Measurements from ENCODE around the gene L1CAM.

The L1CAM gene

DNA sequence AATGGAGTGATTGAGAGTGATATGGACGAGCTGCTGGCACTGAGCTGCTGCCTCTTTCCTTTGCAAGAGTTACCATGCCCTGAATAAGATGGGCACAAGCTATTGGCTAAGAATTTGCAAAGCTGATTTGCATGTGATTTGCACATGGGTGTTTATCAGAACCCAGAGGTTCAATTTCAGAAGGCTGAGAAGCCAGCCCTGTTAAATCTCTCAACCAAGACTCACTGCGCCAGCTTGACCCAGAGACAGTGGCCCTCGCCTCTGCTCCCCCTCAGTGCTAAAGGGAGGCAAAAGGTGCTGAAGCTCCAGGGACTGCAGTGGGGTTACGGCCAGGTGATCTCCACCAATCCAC, 39.4 kb upstream of the L1CAM start:
- no peak for DNase-seq (ENCODE audit: low spot score)

DNA sequence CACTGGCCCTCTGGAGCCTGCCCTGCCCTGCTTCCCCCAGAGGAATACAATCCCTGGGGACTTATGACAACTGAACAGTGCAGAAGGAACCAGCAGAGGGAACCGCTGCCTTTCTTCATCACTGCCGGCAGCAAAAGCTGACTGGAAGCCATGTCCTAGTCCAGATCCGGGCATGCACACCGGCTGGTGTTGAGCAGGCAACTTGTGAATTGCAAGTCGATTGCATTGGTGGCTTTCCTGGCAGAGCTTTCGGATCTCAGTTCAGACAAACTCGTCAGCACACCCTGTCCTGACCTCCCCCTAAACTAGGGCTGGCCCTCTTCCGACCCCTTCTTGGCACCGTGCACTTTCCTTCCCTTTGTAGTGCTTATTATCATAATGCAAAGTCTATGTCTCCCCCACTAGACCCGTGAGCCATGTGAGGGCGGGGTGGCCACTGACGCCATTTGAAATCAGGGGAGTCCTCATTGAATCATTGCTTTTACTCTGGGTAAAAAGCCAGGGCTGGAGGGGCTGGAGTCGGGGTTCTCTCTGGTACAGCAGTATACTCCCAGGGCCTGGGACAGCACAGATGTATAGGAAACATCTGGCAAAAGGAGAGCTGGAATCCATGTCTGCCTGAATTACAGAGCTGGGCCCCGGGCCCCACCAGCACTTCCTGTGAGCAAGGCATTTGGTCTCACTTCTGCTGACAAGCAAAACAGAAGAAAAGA, 38.3 kb upstream of the L1CAM start:
- peak; percentile 34 for DNase-seq (ENCODE audit: low spot score)

DNA sequence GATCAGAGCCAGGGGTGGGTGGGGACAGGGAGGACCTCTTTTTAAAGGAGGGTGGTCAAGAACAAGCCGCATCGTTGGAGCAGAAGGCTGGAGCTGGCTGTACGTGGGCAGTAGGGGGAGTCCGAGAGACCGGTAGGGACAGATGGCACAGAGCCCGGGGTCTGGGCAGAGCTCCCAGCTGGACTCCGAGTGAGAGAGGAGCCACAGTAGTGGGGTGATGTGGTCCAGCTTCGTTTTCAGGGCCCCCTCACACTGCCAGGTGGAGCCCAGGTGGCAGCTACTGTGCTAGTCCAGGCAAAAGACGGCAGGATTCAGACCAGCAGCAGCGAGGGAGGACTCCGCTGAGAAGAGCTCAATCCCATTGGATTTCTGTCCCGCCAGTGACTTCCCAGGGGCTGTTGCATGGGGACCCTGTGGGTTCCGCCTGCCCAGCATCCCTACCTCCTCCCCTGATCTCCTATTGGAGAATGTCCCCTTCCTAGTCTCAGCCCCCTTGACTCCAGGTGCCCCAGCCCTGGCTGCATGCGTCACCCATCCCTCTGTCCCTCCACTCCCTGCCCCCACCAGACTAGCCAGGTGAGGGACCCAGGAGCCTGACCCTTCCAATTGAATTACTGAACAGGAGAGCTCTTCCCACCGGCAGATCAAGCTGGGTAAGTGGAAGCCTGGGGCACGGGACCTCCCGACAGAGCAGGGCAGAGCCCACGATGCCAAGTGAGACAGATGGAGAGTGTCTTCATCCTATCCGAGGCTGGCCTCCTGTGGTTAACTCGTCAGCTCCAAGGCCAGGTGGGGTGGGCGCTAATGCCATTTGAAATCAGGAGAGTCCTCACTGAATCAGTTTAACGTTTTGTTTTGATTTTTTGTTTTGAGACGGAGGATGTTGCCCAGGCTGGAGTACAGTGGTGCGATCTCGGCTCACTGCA, 37.2 kb upstream of the L1CAM start:
- DNase-seq (ENCODE audit: low spot score) = peak; percentile 75

DNA sequence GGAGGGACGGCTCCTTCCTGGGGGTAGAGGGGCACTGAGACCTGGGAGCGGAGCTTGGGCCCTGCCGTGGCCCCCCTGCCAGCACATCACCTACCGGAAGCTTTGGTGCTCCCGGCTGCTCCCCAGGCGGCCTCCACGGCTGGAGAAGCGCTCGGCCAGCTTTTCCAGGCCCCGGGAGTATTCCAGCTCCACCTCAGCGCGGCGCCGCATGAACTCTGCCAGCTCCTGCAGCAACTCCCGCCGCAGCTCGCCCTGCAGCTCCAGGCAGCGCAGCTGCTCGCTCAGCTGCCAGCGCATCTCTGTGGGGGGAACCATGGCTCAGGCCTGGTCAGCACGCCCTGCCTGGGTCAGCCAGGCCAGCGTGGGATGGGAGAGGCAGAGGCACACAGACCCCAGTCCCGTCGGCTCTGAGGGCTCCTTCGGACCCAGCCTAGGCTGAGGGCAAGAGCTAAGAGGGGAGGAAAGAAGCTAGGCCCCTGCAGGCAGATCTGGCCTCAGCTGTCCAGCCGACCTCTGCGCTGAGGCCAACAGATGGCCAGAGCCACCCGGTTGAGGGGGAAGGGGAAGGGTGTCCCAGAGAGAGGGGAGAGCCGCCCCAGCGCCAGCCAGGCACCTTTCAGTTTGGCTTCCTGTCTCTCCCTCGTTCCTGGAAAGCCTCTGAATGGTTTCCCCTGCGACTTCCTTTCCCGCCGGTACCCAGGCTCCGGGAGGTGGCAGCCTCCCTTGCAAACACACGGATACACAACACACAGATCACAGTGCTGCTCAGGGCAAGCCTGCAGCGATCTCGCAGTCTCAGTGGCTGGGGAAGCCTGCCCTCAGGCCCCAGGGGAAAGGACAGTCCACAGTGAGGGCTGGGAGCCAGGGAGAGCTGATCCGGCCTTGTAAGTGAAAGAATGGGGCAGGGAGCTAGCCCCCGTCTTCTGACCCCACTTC, 35.8 kb upstream of the L1CAM start:
- DNase-seq (ENCODE audit: low spot score) = no peak

DNA sequence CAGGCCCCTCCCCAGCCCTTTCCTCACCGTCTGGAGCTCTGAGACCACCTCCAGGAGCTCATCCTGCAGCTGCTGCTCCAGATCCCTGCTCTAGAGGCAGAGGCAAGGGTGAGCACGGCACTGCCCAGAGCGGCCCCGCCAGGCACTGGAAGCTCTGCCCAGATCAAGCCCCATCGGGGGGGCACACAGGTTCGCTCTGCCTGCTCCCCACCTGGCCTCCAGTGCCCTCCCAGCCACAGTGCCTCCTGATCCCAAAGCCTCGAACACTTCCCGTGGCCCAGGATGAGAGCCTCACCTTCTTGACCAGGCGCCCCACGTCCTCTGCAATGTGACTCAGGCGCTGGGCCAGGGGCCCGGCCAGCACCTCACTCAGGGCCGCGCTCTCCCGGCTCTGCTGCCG, 35.1 kb upstream of the L1CAM start:
- DNase-seq (ENCODE audit: low spot score) = no peak

DNA sequence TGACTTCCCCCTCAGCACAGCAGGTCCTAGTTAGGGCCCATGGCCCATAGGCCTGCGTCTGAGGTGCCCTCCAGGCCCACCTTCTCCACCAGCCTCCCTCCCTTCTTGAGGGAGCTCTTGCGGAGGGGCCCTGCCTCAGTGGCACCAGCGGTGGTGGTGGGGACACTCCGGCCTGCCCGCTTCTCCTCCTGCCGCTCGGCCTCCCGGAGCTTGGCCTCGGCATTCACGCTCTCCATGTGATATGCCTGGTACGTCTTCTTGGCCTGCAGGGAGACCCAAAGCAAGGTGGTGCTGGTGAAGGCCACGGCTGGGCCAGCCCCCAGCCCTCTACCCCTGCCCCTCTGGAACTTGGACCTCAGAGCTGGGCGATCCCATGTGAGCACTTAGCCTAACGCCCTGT, 34.6 kb upstream of the L1CAM start:
- DNase-seq (ENCODE audit: low spot score) = no peak

DNA sequence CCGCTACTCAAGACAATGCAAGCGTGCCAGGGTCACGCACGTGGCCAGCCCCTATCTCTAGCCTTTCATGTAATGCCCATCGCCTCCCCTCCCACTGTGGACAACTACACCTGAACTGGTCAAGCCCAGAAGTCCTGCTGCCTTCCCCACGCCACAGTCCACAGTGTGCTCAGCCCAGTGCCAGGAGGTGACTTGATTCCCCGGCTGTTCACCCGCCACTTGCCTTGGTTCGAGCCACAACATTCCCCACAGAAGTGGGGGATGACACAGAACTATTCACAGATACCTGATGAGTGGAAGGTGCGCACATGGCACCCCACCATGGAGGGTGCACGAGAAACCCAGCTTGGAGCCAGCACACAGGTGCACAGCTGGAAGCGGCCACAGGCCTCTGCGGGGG, 33.3 kb upstream of the L1CAM start:
- DNase-seq (ENCODE audit: low spot score) = no peak

DNA sequence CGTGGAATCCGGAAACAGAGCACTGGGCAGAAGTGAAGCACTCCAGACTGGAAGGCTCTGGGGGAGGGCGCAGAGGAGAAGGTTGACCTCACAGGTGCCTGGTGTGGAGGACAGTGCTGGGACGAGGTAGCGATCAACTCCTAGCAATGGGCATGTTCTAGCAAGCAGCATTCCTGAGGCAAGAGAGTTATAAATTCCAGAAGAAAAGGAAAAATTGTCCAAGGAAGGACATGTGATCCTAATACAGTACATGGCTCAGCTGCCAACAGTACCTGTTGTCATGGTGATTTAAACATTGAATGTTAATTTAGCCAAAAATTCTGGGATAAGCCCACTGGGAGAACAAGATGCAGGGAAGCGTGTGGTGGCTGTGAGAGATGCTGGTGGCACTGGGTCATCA, 31.9 kb upstream of the L1CAM start:
- DNase-seq (ENCODE audit: low spot score) = no peak

DNA sequence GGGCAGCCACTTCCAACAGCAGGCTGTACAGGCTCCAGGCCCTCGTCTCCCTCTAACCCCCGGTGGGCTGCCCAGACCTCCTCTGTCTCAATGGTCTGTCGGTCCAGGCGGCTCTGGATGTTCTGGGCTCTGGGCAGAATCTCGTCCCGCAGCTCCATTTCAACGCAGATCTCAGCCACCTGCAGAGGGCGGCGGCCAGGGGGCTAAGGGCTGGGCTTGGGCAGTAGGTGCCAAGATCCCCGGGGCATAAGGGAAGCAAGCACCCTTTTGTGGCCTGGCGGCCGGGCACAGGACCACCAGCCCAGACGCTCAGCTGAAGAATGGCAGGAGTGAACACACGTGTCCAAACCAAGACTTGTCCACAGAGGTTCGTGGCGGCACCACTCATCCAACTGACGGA, 27.7 kb upstream of the L1CAM start:
- DNase-seq (ENCODE audit: low spot score) = no peak

DNA sequence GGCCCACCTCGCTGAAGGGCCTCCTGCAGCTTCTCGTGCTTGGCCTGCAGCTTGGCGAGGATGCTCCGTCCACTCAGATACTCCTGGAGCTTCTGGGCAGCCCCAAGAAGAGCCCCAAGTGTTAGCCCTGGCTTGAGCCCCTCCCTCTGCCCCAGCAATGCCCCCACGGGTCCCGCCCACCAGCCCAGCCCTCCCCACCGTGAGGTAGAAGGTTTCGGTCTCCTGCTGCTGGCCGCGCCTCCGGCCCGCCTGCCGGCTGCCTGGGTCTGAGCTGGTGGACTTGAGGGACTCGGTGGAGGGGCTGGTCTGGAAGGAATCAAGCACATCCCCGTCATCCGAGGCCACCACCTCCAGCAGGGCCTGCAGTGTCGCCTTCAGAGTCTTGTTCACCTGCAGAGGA, 27.2 kb upstream of the L1CAM start:
- no peak for DNase-seq (ENCODE audit: low spot score)

DNA sequence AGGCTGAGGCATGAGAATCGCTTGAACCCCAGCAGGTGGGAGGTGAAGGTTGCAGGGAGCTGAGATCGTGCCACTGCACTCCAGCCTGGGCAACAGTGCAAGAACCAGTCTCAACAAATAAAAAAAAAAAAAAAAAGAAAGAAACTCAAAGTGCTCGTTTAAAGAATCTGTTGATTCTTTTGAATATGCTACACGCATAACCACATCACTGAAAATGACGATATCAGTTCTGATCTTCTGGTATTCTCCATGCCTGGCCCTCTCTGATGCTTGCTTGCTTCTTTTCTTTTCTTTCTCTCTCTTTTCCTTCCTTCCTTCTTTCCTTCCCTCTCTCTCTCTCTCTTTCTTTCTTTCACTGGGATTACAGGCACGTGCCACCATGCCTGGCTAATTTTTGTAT, 25.8 kb upstream of the L1CAM start:
- no peak for DNase-seq (ENCODE audit: low spot score)

DNA sequence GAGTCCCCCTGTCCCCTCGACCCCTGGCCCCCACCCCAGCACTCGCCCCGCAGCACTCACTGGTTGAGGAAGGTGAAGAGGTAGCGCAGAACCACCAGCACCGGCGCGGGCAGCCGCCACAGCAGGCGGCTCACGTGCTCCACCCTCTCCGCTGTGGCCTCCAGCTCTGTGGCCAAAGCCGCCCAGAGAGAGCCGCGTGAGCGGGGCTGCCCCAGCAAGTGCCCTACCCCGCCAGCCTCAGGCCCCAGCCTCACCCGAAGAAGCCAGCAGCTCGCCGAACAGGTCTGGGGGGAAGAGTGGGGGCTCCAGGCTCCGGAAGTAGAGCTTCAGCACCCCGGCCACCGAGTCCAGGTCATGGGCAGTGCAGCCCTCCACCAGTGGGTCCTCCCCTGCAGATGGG, 24.5 kb upstream of the L1CAM start:
- no peak for DNase-seq (ENCODE audit: low spot score)

DNA sequence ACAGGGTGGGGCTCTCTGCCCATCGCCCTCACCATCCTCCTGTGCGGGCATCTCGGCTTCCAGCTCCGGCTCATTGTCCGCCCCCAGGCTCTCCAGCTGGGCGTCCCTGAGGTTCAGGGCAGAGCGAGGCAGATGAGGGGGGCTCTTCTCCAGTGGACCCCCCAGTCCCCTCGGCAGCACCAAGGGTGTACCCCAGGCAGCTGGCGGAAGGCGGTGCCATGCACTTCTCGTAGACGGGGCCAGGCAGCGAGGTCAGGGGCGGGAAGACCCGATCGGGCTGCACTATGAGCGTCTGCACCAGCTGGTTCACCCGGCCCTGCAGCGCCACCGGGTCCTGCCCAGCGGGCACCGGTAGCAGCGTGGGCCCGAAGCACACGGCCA, 24.0 kb upstream of the L1CAM start:
- no peak for DNase-seq (ENCODE audit: low spot score)

DNA sequence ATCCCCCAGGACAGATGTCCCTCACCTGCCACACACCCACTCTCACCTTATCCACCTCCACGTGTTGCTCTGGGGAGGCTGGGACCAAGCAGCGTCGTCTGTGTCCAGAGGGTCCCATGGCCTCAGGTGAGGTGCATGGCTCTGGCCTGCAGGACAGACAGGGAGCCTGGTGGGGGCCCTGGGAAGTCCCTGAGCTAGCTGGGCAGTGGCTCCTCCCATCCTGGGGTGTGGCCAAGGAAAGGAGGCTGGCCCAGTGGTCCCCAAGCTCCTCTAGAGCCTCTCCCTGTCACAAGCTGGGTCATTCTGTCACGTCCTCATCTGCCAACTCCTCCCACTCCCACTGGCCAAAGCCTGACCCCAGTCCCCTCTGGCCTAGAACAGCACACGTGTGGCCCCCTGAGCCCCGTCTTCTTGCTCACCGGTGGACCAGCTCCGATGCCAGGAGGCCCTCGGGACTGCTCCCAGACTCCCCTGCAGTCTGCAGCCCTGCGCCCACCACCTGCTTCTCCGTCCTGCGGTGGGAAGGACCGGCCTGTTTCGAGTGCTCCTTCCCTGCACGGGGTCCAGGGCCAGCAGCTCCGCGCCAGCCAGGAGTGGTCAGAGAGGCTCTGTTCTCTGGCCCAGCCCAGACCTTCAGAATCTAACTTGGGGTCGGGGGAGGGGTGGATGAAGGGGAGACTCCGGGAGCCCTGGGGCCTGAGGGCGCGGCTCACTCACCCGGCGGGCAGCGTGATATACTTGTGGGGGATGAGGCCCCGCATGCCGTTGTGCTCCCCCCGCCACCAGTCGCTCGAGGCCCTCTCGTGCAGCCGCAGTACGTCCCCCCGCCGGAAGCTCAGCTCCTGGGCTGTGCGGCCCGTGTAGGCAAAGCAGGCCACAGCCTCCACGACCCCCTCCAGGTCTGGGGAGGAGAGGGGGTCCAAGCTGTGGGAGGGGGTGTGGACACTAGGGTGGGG, 23.3 kb upstream of the L1CAM start:
- DNase-seq (ENCODE audit: low spot score) = no peak

DNA sequence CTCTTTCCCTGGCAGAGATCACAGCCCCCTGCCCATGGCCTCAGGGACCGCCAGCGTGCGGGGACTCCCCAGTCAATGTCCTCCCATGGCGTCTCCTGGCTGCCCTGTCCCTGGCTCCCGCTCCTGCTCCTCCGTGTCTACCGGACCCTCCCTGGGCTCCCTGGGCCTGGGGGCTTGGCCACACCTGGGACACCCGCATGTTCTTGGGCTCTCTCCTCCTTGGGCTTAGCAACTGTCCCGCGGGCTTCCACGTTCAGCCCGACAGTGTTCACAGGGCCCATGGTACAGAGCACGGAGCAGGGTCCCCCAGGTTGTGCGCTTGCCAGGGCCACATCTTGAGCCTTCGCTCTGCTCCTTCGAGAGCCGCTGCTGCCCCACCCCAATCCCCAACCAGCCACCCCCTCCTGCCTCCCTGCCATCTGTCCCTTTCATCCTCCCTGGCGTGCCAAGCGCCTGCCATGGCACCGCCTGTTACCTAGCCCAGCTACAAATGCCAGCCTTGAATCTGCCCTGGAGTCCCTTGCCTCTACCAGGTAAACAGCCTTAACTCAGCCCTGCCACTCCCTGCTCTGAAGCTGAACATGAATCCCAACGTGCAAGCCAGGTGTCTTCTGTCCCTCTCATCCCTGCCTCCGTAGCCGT, 22.4 kb upstream of the L1CAM start:
- DNase-seq (ENCODE audit: low spot score) = no peak

DNA sequence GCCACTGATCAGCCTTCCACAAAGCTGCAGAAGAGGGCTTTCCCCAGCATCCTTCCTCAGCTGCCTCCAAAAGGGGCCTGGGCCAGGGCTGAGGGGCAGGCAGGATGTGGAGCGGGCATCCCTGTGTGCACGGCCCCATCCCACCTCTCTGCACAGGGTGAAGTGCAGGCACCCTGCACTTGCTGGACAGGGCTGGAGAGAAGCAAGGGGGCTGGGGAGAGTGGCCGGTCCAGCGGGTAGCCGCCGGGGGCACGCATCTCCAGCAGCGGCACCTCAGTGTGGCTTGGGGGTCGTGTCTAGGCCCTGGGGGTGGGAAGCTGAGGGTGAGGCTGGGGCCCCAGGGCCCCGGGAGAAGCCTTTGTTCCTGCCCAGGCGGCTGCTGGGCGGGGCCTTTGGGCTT, 21.5 kb upstream of the L1CAM start:
- no peak for DNase-seq (ENCODE audit: low spot score)

DNA sequence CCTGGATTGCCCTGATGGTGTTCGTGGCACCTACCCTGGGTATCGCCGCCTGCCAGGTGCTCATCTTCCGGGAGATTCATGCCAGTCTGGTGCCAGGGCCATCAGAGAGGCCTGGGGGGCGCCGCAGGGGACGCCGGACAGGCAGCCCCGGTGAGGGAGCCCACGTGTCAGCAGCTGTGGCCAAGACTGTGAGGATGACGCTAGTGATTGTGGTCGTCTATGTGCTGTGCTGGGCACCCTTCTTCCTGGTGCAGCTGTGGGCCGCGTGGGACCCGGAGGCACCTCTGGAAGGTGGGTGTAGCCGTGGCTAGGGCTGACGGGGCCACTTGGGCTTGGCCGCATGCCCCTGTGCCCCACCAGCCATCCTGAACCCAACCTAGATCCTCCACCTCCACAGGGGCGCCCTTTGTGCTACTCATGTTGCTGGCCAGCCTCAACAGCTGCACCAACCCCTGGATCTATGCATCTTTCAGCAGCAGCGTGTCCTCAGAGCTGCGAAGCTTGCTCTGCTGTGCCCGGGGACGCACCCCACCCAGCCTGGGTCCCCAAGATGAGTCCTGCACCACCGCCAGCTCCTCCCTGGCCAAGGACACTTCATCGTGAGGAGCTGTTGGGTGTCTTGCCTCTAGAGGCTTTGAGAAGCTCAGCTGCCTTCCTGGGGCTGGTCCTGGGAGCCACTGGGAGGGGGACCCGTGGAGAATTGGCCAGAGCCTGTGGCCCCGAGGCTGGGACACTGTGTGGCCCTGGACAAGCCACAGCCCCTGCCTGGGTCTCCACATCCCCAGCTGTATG, 20.3 kb upstream of the L1CAM start:
- DNase-seq (ENCODE audit: low spot score) = no peak

DNA sequence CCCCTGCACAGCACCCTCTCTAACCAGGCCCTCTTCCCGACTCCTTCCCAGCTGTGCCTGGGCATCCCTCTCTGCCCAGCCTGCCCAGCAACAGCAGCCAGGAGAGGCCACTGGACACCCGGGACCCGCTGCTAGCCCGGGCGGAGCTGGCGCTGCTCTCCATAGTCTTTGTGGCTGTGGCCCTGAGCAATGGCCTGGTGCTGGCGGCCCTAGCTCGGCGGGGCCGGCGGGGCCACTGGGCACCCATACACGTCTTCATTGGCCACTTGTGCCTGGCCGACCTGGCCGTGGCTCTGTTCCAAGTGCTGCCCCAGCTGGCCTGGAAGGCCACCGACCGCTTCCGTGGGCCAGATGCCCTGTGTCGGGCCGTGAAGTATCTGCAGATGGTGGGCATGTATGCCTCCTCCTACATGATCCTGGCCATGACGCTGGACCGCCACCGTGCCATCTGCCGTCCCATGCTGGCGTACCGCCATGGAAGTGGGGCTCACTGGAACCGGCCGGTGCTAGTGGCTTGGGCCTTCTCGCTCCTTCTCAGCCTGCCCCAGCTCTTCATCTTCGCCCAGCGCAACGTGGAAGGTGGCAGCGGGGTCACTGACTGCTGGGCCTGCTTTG, 19.6 kb upstream of the L1CAM start:
- DNase-seq (ENCODE audit: low spot score) = no peak
